HG03521 (cell line): ENCODE data around the gene C6.

Experiments used
- ATAC-seq: cut with Tn5 transposase; IDR thresholded peaks from one replicate; pipeline ENCODE4 v1.9.1; 2021; ENCODE audit warnings: mild to moderate bottlenecking, moderate library complexity; ENCODE audit not compliant: unreplicated experiment

Gene C6

DNA sequence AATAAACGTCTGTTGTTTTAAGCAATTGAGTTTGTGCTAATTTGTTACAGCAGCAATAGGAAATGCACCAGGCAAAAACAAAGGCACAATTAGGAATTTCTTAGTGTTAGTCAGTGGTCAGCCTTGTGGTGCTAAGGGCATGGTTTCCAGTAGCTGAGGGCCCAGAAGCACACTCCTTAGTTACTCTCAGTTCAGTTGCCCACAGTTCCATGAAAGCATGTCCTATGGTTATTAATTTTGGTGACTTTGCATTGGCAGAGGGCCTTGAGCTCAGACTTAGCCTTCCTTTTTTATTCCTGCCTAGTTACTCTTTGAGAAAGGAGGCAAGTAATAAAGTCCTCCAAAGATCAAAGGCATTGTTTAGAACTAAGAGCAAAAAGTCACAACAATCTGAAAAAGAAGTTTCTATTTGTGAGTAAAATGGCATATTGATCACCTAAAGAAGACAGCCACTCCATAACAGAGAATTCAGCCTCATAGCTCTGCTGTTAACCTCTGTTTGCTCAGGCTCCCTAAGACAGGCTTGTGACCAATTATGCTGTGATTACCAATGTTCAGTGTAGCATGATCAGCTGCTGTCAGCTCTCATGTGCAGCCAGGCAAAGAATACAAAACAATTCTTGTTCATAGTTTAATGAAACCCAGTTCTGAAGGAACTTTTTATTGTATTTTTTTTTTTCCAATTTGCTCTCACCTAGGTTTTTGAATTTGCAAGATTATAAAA, 85.2 kb downstream of the C6 start:
- ATAC-seq, result no peak

DNA sequence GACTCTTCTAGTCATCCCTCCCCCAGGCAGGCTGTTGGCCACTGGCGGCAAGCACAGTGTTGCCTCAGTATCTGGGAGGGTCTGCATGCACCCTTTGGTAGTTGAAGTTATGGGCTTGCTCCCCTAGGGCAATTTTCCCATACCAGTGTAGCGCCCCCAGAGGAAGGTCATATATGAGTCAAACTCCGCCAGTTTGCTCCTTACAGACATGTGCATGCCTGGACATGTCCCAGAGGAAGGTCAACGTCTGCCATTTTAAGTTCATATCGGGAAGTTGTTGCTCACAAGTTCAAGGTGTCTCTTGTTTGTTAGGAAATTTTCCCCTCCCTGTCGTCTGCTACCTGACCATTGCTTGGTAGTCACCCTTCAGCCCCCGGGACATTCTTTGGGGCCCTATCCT, 90.9 kb downstream of the C6 start:
- ATAC-seq, result no peak

DNA sequence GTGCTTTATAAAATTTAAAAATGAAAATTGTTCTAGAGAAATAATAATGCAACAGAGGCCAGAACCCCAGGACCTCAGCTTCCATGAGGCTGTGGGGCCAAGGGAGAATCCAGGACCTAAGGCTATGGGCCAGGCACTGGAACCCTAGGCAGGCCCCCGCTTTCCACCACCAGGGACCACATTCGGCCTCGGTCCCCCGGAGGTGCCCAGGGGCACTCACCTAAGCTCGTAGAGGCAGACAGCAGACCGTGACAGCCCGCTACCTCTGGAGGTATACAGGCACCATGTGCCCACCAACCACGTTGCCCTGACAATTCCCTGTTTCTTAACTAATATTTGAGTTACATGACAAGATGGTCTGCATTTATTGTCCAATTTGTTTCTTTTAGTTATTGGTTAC, 92.7 kb downstream of the C6 start:
- ATAC-seq, result no peak

DNA sequence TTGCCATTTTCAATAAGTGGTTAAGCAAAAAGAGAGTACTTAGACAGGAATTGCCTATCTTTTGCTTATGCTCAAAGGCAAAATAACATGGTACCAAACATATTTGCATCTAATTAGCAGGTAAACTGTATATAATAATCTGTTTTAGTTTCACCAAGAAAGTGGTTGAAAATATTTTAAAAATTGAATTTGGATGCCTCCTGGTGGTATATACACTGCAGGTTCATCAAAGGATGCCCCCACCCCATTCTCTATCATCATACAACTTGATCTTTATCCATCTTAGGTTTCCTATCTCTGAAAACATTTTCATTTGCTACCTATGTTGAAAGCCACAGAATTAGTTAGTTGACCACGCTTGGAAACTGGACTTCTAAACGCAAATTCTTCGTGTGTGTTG, 95.2 kb downstream of the C6 start:
- no peak for ATAC-seq

DNA sequence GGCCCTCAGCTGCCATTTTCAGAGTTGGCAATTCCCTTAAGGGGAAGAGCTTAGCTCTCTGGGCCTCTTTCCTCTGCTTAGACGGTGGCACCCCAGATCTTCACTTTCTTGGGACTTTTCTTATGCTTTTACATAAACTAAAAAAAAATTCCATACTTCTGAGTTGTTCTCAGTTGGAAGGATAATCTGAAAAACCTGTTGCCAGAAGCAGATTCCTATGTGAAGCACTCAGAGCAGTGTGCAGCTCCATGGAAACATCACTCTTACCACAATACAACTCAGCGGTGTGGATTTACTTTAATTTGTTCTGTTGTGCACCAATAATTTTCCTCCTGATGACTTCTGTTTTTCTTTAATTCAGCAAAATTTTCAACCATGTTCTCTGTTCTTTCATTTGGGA, 98.1 kb downstream of the C6 start:
- ATAC-seq, result no peak

DNA sequence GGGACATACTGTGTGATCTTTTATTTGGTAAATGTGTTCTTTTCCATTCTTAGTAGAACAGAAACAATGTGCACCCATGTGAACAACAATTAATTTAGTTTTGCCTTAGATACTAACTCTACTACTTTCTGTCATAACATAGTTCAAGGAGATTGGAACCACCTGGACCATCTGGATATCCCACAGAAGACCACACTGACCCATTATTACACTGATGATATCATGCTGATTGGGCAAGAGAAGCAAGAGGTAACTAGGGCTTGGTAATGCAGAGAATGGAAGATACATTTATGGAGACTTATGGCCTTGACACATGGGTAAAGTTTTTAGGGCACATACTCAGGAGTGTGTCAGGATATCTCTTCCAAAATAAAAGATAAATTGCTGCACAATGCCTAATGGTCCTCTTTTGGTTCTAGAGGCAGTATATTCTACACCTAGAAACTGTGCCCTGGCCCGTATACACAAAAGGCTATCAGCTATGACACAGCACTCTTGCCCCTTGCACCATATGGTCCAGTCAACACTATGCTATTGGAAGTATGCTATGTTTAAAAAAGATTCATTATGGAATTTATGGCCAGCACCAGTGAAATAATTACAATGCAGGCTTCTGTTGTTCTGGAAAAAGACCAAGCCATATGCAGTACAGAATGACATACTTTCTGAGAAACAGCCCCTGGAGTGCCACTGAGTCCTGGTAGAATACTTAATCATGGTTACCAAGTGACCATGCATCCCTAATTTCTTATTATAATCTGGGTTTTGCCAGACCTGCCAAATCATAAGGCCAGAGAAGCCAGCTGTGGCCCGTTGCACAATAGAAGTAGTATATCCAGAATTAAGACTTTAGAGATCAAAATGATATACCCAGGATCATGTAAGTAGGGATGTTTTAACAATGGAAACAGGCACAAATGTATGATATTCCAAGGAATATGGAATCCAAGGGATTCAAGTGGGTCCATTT, 100.6 kb downstream of the C6 start:
- no peak for ATAC-seq

DNA sequence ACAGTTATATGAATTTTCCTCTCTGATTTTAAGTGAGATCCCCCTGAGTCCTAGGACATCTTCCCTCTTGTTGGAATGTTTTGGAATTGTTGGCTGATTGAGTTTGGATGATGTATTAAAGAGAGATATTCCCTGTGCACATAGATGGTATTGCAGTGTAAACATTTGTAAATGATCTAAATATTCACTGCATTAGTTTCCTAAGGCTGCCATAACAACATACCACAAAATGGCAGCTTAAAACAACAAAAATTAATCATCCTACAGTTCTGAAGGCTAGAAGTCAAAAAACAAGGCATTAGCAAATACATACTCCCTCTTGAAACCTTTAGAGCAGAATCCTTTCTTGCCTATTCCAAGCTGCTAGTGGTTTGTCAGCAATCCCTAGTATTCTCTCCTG, 104.1 kb downstream of the C6 start:
- ATAC-seq, result no peak

DNA sequence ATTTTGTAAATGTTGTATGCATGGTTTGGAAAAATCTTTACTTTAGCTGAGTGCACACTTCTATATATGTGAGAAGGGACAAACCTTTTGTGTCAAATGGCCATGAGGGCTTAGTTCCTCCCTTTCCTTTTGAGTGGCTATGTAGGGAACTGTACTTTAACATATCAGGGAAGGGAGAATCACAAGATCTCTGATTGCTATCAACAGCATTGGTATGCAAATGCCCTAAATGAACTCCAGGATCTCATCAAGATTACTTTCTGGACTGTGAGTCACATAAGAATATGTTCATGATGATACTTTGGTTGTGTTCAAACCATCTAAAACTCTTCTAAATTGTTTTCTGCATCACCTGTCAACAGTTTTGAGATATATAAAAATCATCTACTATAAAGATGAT, 111.0 kb downstream of the C6 start:
- ATAC-seq, result no peak

DNA sequence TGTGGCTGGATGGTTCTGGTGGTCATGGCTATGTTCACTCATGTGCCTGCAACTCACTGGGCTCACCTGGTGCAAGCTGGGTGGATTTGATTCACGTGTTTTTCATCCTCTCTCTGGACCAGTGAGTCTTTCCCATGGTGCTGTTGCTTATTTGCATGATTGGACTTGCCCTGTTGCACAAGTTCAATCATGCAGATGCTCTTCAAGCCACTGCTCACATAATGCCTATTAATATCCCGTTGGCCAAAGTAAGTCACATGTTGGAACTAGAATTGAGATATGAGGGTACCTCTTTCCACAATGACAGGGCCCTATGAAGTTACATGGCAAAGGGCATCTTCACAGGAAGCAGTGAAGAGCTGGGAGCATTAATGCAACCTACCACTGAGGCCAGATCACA, 115.7 kb downstream of the C6 start:
- ATAC-seq, result no peak

DNA sequence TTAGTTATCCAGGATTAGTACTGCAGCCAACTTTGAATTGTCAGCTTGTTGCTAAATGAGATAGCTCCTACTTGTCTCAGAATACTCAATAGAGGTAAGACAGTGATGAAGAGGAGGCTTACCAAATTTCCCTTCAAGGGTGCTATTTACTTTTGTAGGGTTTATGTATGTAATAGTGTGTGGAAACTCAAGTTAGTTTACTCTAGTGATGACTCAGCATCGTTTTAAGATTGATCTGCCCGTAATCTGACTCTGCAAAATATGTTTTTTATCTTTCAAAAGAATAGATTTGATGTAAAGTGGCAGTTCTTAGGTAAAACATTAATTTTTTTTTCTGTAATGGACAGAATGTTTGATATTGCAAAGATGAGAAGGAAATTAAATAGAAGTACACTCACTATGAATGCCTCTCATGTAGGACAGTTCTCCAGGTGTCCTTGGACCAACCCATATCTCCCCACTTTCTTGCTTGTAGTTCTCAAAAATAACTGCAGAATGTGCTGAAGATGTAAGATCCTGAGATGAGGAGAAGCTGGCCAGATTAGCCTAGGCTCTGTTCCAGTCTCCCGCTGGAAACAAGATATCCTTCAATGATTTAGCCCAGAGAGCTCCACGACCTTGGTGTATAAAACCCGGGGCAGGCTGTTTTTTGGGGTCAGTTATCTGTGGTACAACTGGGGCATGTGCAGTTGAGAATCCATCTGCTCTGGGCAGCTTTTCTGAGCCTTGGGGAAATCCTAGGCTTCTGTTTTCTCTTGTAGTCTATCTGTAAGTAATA, 117.8 kb downstream of the C6 start:
- no peak for ATAC-seq

DNA sequence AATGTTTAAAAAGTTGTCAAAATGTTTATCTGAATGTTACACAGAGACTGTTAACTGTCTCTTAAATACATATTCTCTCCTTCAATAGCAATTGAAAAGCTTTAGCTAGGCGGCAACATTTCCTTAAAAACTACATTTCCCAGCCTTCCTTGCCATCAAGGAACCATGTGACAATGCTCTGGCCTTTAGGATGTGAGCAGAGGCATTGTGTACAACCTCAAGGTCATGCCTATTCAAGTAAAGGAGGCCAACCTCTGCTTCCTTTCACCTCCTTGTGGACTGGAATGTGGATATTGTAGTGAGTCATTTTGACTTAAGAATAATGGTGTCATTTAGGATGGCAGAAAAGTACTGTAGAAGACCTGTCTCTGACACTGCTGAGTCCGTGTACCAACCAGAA, 118.5 kb downstream of the C6 start:
- no peak for ATAC-seq

DNA sequence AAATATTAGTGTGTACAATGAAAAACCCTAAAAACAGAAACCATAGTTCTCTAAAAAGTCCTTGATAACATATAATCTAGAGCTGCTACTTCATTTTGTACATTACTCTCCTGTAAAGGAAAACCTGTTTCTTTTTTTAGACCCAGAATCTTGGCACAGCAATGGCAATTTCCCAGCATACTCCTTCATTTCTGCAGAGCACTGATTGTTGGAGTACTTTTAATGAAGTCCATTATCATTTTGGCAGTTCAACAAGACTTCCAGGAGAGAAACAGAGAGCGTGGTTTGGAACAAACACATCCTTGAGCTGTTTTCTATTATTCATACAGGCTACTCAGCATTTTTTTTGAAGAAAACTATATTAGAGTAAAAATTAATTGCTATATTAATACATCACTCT, 119.5 kb downstream of the C6 start:
- no peak for ATAC-seq
